T-cell (primary cell): ENCODE measurements around the gene PHRF1. TPM values are rescaled to one million over a fixed set of nuclear protein-coding genes. Genes with fewer than 3 reads are reported as not detected.

Experiments used
- ATAC-seq, 4 experiments: fragments of 200-7000 bp in 3 of 4; fragments of 150-1000 bp in 1 of 4; cut with Tn5 transposase; replicated peaks in 1 of 4; 1 replicate in 3 of 4; 2 replicates in 1 of 4; pipeline ENCODE4 v1.10.0; 2021; ENCODE audit warnings: moderate library complexity in 3 of 4, mild to moderate bottlenecking in 2 of 4, moderate number of reproducible peaks in 1 of 4
- CTCF ChIA-PET, 2 donors: fragments of 300-600 bp; sonication (Branson Sonifier 250); formaldehyde crosslinking; loops; one replicate each; lab custom pipeline; 2022; ENCODE audit warnings: antibody characterized with exemption in 2 of 2; lab: Charles Lee
- POLR2A ChIA-PET, 2 donors: fragments of 300-600 bp; sonication (Branson Sonifier 250); formaldehyde crosslinking; loops; one replicate each; lab custom pipeline; 2022; ENCODE audit warnings: antibody characterized with exemption in 2 of 2; lab: Charles Lee
- DNase-seq, 35 experiments: peaks; one replicate each; pipeline versions ENCODE4 v3.0.0 to v3.0.0-alpha.2; 2013 to 2023
- H3K27ac ChIP-seq: one replicate; pipeline ENCODE4 v1.5.1; 2013; ENCODE audit warnings: low read length
- H3K27me3 ChIP-seq, 2 experiments: replicated peaks in 1 of 2; 1 replicate in 1 of 2; 2 replicates in 1 of 2; pipeline versions ENCODE4 v1.6.1 to v1.7.0; 2013; ENCODE audit warnings: low read length in 1 of 2, mixed read lengths in 1 of 2; ENCODE audit not compliant: control insufficient read depth in 2 of 2, insufficient read depth in 2 of 2; ENCODE audit errors: extremely low read depth in 1 of 2
- H3K36me3 ChIP-seq, 2 donors: 1 replicate in 1 of 2; 2 replicates in 1 of 2; pipeline versions ENCODE4 v1.6.1 to v1.7.0; 2013; ENCODE audit warnings: low read length in 1 of 2; ENCODE audit not compliant: control insufficient read depth in 2 of 2, insufficient read depth in 1 of 2; ENCODE audit errors: extremely low read depth in 1 of 2
- H3K4me1 ChIP-seq, 2 experiments: 1 replicate in 1 of 2; 2 replicates in 1 of 2; pipeline versions ENCODE4 v1.6.1 to v1.7.0; 2013; ENCODE audit warnings: low read length in 2 of 2, mixed read lengths in 1 of 2; ENCODE audit not compliant: insufficient read depth in 2 of 2, control insufficient read depth in 1 of 2; ENCODE audit errors: extremely low read depth in 1 of 2
- H3K4me3 ChIP-seq, 2 donors: 1 replicate in 1 of 2; 2 replicates in 1 of 2; pipeline versions ENCODE4 v1.5.1 to v1.7.0; 2013; ENCODE audit warnings: mild to moderate bottlenecking in 2 of 2, low read length in 1 of 2, moderate library complexity in 1 of 2; ENCODE audit not compliant: control insufficient read depth in 1 of 2; ENCODE audit errors: extremely low read depth in 1 of 2
- H3K9me3 ChIP-seq: 2 replicates; pipeline ENCODE4 v1.7.0; 2013
- H3K27ac Mint-ChIP-seq, 2 donors: one replicate each; pipeline ENCODE4 v1.8.0; 2020 to 2021; ENCODE audit warnings: mild to moderate bottlenecking in 2 of 2, mixed read lengths in 2 of 2
- H3K27me3 Mint-ChIP-seq, 2 donors: one replicate each; pipeline ENCODE4 v1.8.0; 2021 to 2022; ENCODE audit warnings: mixed read lengths in 2 of 2
- H3K36me3 Mint-ChIP-seq: one replicate; pipeline ENCODE4 v1.8.0; 2021; ENCODE audit warnings: mixed read lengths
- H3K4me1 Mint-ChIP-seq, 3 donors: one replicate each; pipeline ENCODE4 v1.8.0; 2020 to 2022; ENCODE audit warnings: mixed read lengths in 3 of 3, mild to moderate bottlenecking in 1 of 3
- H3K4me3 Mint-ChIP-seq, 3 donors: one replicate each; pipeline ENCODE4 v1.8.0; 2020 to 2022; ENCODE audit warnings: mild to moderate bottlenecking in 3 of 3, mixed read lengths in 3 of 3, moderate library complexity in 3 of 3
- H3K9me3 Mint-ChIP-seq, 3 donors: one replicate each; pipeline ENCODE4 v1.8.0; 2020 to 2022; ENCODE audit warnings: mixed read lengths in 3 of 3
- WGBS: methylation state at CpG from one replicate; pipeline ENCODE4 v1.1.5; 2013; ENCODE audit warnings: missing lambda C conversion rate; ENCODE audit not compliant: insufficient coverage; 5-methylcytosine and 5-hydroxymethylcytosine counted together
- total RNA-seq, 35 experiments: library from RNA in 6 of 35; stranded (reverse) in 6 of 35; fragments of 120-200 nt in 1 of 35; gene quantifications; one replicate each; pipeline versions ENCODE4 v1.2.1 to v1.2.4 and lab custom pipeline; 2013 to 2026

Gene PHRF1
- total RNA-seq, 5 donors from 2014 or later (not counting 1 experiment from before 2014, with no cell fraction given): 40.2 to 69.4 (median 66.3) TPM

DNA sequence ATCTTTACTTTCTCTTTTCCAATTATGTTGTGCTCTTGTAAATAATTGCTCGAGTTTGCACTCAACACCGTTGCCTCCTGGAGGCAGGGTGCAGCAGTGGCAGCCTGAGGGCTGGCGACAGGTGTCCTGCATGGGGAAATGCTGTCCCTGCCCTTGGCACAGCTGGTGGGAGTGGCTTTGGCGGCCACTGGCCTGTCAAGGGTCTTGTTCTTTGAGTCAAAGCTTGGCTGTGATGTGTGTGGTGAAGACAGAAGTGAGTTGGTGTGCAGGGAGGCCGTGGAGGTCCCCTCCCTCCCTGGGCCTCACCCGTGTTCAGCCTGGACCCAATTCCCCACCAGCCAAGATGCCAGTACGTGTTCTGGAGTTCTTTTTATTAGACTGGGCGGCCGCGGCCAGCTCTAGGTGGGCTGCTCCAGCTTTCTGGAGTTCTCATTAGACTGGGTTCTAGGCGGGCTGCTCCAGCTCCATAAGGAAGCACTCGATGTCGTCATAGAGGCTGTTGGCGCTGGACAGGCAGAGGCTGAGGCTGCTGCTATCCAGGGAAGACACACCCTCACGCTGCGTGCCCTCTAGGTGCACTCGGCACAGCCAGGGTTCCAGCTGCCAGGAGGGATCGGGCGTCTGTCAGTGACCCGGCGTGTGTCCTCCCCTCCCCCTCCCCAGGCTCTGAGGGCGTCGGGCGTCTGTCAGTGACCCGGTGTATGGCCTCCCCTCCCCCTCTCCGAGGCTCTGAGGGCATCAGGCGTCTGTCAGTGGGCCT is 36.1 kb downstream of the PHRF1 start:
- Mint-ChIP-seq H3K27me3 (no peaks in the 10 kb centered on the region), H3K27ac (peak overlapping the region; percentile 71 to 83), H3K36me3 (peaks cover 9% of the 10 kb centered on the region), H3K4me1 (peaks cover 14 to 28% (median 19%) of the 10 kb centered on the region in 3 donors), H3K4me3 (peak overlapping the region in 2 of 3 donors; percentile 2 to 38), H3K9me3 (no peaks in the 10 kb centered on the region)
- no peak overlapping the region for H3K27ac ChIP-seq
- ATAC-seq (no peak), DNase-seq (peak in 2 of 35 experiments; percentile 31 to 37)
- H3K9me3 ChIP-seq: no peaks in the 10 kb centered on the region
- H3K4me3 ChIP-seq: no peak overlapping the region
- peaks cover 15 to 68% of the 10 kb centered on the region in 2 donors for H3K36me3 ChIP-seq
- ChIA-PET POLR2A (no interaction called here), CTCF (interaction anchor here in 1 of 2 donors (0.6 kb wide), 1 partner anchor 58 kb away, joined by 3 read pairs; no protein-coding TSS in a partner anchor)
- H3K4me1 ChIP-seq: peaks cover 4 to 44% of the 10 kb centered on the region in 2 experiments
- 91% methylated on average over 21 of the region's 27 CpGs for WGBS
- no peaks in the 10 kb centered on the region for H3K27me3 ChIP-seq

DNA sequence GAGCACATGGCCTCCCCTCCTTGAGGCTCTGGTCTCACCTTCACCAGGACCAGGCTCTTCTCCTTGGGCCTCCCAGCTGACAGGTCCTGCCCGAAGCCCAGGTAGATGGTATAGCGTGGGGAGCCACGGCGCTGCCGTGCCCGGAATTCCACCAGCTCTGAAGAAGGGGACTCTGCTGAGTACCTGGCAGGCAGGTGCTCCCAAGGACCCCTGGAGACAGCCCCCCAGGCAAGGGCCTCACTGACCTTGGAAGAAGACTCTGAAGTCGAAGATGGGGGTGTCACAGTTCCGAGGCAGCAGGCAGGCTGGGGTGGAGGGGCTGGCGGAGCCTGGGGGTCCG is 36.7 kb downstream of the PHRF1 start:
- H3K36me3 ChIP-seq: peaks cover 10 to 62% of the 10 kb centered on the region in 2 donors
- DNase-seq (no peak), ATAC-seq (no peak)
- POLR2A ChIA-PET: no interaction called here
- no peaks in the 10 kb centered on the region for H3K27me3 ChIP-seq
- Mint-ChIP-seq H3K9me3 (no peaks in the 10 kb centered on the region), H3K4me3 (no peak overlapping the region), H3K36me3 (peaks cover 9% of the 10 kb centered on the region), H3K27me3 (no peaks in the 10 kb centered on the region), H3K4me1 (peaks cover 14 to 28% (median 19%) of the 10 kb centered on the region in 3 donors), H3K27ac (no peak overlapping the region)
- H3K4me1 ChIP-seq: peaks cover 4 to 44% of the 10 kb centered on the region in 2 experiments
- CTCF ChIA-PET: no interaction called here
- no peaks in the 10 kb centered on the region for H3K9me3 ChIP-seq
- 96% methylated on average over 10 of the region's 10 CpGs for WGBS
- H3K27ac ChIP-seq: peak overlapping the region; percentile 28
- H3K4me3 ChIP-seq: no peak overlapping the region

DNA sequence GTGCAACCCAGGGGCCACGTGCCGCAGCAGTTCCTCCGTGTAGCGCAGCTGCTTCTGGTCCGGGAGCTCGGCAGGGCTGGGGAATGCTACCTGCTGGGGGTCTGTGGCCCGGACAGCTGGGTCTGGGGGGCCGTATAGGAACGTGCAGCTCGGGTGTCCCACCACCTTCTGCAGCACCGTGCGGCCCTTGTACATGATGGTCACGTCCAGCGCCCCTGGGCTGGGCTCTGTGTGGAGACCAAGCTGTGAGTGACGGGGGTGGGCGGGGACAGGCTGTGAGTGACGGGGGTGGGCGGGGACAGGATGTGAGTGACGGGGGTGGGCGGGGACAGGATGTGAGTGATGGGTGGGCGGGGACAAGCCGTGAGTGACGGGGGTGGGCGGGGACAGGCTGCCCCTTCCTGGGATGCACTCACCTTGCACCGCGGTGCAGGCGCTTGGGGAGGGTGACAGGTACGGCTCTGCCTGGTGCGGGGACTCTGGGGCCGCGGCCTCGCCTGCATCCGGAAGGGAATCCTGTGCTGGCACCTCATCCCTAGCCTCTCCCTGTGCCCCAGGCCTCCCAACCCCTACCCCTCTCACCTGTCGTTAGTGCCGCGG is 37.2 kb downstream of the PHRF1 start:
- H3K4me3 ChIP-seq: no peak overlapping the region
- WGBS: 98% methylated on average over 10 of the region's 36 CpGs
- POLR2A ChIA-PET: no interaction called here
- peaks cover 5 to 57% of the 10 kb centered on the region in 2 donors for H3K36me3 ChIP-seq
- Mint-ChIP-seq H3K4me1 (peaks cover 14 to 28% (median 19%) of the 10 kb centered on the region in 3 donors), H3K9me3 (no peaks in the 10 kb centered on the region), H3K4me3 (peak overlapping the region in 1 of 3 donors; percentile 85), H3K27me3 (no peaks in the 10 kb centered on the region), H3K36me3 (peaks cover 9% of the 10 kb centered on the region), H3K27ac (peak overlapping the region in 1 of 2 donors; percentile 73)
- CTCF ChIA-PET: no interaction called here
- peak; percentile 33 to 65 (median 38) for ATAC-seq
- H3K27me3 ChIP-seq: no peaks in the 10 kb centered on the region
- no peaks in the 10 kb centered on the region for H3K9me3 ChIP-seq
- peaks cover 4 to 44% of the 10 kb centered on the region in 2 experiments for H3K4me1 ChIP-seq
- DNase-seq: peak; percentile 40 to 96 (median 80)
- peak overlapping the region; percentile 28 for H3K27ac ChIP-seq

DNA sequence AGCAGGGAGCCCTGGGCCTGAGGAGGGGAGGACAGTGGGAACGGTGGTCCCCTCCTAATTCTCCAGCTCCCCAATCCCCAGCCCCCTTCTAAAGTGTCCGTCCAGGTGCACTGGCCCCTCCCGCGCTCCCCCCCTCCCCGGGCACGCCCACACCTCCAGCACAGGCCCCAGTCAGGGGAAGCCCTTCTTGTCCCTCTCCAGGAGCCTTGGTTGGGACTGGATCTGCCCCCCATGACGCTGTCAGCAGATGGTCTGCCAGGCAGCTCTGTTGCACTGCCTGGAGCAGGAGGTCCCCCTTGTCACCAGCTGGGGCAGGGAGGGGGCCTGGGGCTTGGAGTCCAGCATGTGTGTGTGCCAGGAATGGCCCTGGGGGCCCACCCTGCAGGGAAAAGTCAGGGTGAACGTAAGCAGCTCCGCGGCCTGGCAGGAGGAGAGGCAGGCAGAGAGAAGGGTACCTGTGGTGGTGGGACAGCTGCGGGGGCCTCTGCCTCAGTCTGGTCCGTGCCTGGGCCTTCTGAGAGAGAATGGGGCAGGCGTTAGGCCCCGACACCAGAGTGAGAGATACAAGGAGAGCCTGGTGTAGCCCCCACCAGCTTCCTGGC is 37.9 kb downstream of the PHRF1 start:
- Mint-ChIP-seq H3K27me3 (no peaks in the 10 kb centered on the region), H3K27ac (peak overlapping the region; percentile 61 to 73), H3K4me1 (peaks cover 14 to 28% (median 19%) of the 10 kb centered on the region in 3 donors), H3K4me3 (peak overlapping the region; percentile 70 to 85 (median 76)), H3K36me3 (peaks cover 6% of the 10 kb centered on the region), H3K9me3 (no peaks in the 10 kb centered on the region)
- 90% methylated on average over 9 of the region's 14 CpGs for WGBS
- Histone ChIP-seq H3K4me3 (no peak overlapping the region), H3K27ac (peak overlapping the region; percentile 44), H3K36me3 (peaks cover 3 to 51% of the 10 kb centered on the region in 2 donors), H3K9me3 (no peaks in the 10 kb centered on the region), H3K27me3 (peaks cover 0 to 5% of the 10 kb centered on the region in 2 experiments), H3K4me1 (peaks cover 4 to 44% of the 10 kb centered on the region in 2 experiments)
- ChIA-PET POLR2A (no interaction called here), CTCF (interaction anchor here in 1 of 2 donors (0.6 kb wide), 1 partner anchor 961 kb away, joined by 3 read pairs; no protein-coding TSS in a partner anchor)
- ATAC-seq: no peak
- peak in 1 of 35 experiments; percentile 24 for DNase-seq

DNA sequence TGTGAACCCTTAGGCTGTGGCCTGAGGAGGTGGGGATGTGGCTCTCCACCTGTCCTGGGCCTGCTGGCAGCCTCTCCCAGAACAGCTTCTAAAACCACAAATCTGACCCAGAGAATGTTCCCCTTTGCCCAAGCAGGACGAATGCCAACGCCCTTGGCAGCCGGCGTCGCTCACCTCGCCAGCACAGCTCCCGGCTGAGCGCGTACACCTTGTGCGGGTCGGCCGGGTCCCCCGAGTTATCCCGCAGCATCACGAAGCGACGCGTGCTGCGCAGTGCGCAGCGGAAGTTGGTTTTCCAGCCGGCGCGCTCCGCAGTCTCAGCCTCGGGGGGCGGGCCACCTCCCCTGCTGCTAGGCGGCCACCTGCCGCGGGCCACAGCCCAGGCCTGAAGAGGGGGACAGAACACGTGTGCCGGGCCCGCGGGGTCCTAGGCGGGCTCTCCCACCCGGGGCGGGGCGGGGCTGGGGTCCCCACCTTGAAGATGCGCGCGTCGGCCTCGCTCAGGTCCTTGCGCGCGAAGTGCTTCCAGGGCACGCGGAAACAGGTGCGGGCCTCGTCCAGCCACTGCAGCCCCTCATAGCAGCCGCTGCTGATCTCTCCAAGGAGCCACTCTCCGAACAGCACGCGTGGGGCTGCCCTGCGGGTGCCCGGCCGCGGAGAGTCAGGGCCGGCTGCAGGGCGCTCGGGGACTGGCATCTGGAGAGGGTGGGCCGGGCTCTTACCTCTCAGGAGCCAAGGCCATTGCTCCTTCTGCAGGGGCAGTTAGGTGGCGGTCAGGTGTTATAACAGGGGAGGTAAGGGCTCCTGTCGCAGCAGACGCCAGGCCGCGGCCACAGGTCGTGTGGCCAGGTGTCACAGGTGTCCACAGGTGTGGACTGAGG is 38.6 kb downstream of the PHRF1 start:
- Mint-ChIP-seq H3K36me3 (peaks cover 6% of the 10 kb centered on the region), H3K4me3 (peak overlapping the region; percentile 85 to 91 (median 90)), H3K27ac (peak overlapping the region; percentile 91 to 92), H3K27me3 (no peaks in the 10 kb centered on the region), H3K4me1 (peaks cover 14 to 28% (median 19%) of the 10 kb centered on the region in 3 donors), H3K9me3 (no peaks in the 10 kb centered on the region)
- Histone ChIP-seq H3K9me3 (no peaks in the 10 kb centered on the region), H3K36me3 (peaks cover 3 to 43% of the 10 kb centered on the region in 2 donors), H3K4me3 (peak overlapping the region; percentile 73 to 91), H3K4me1 (peaks cover 4 to 44% of the 10 kb centered on the region in 2 experiments), H3K27me3 (peaks cover 0 to 7% of the 10 kb centered on the region in 2 experiments), H3K27ac (peak overlapping the region; percentile 86)
- ATAC-seq: no peak
- ChIA-PET POLR2A (interaction anchor here in 1 of 2 donors (0.5 kb wide), 1 partner anchor 81 kb away, joined by 3 read pairs; the partner anchor contains the start of gene TMEM80), CTCF (interaction anchor here in 1 of 2 donors (0.6 kb wide), 1 partner anchor 960 kb away, joined by 3 read pairs; no protein-coding TSS in a partner anchor)
- DNase-seq: peak in 1 of 35 experiments; percentile 28
- 73% methylated on average over 67 of the region's 68 CpGs for WGBS
